OCI-LY3 (cell line): ENCODE measurements around the gene FAM50A.
A peak's percentile ranks its signal among the peaks of the same experiment; 100 is the strongest.

Source experiments
- H2AFZ ChIP-seq: fragments of 200-600, 300-600 bp; shearing (Covaris generic); 2 replicates; pipeline ENCODE4 v1.6.0; 2014; ENCODE audit warnings: antibody characterized with exemption, low read depth, low read length
- H3K27ac ChIP-seq: fragments of 200-600, 300-600 bp; sonication (generic); 2 replicates; pipeline ENCODE4 v1.5.1; 2014; ENCODE audit warnings: mild to moderate bottlenecking, low read length, moderate library complexity, mixed read lengths
- H3K27me3 ChIP-seq: fragments of 200-600, 300-600 bp; sonication (generic); 2 replicates; pipeline ENCODE4 v1.6.1; 2014; ENCODE audit warnings: low read depth, low read length, mixed read lengths
- H3K36me3 ChIP-seq: fragments of 200-600, 300-600 bp; sonication (generic); replicated peaks from 2 replicates; pipeline ENCODE3; 2014; ENCODE audit warnings: low read depth, low read length, mixed read lengths
- H3K4me1 ChIP-seq: fragments of 300-600, 200-600 bp; sonication (generic); 2 replicates; pipeline ENCODE4 v1.6.1; 2014; ENCODE audit warnings: low read length, mixed read lengths
- H3K4me2 ChIP-seq: fragments of 200-600, 300-600 bp; sonication (generic); 2 replicates; pipeline ENCODE4 v1.6.1; 2014; ENCODE audit warnings: low read length, mixed read lengths
- H3K4me3 ChIP-seq: fragments of 300-600, 200-600 bp; sonication (generic); 2 replicates; pipeline ENCODE4 v1.5.1; 2014; ENCODE audit warnings: antibody characterized with exemption, mild to moderate bottlenecking, low read length, moderate library complexity
- H3K79me2 ChIP-seq: fragments of 300-600, 200-600 bp; shearing (Covaris generic); 2 replicates; pipeline ENCODE4 v1.6.1; 2014; ENCODE audit warnings: mild to moderate bottlenecking, low read length, mixed read lengths
- H3K9ac ChIP-seq: fragments of 300-600, 200-600 bp; shearing (Covaris generic); 2 replicates; pipeline ENCODE4 v1.6.0; 2014; ENCODE audit warnings: mild to moderate bottlenecking, low read length, moderate library complexity
- H3K9me3 ChIP-seq: fragments of 200-600, 300-600 bp; shearing (Covaris generic); 2 replicates; pipeline ENCODE4 v1.6.1; 2014; ENCODE audit warnings: low read length, mixed read lengths; ENCODE audit not compliant: insufficient read depth
- H4K20me1 ChIP-seq: fragments of 200-600, 300-600 bp; sonication (generic); 2 replicates; pipeline ENCODE4 v1.6.1; 2016; ENCODE audit warnings: low read length, mixed read lengths; ENCODE audit not compliant: insufficient read depth
- EZH2phosphoT487 ChIP-seq: fragments of 200-600 bp; shearing (Covaris generic); IDR thresholded peaks from 2 replicates; pipeline ENCODE4 v1.6.1; 2018; ENCODE audit warnings: antibody characterized with exemption, mixed run types, low read depth
- TF ChIP-seq, protein P1 (sequence below): fragments of 200-600, 300-600 bp; sonication (generic); IDR thresholded peaks from 2 replicates; pipeline ENCODE4 v1.5.1; 2014; ENCODE audit warnings: antibody characterized with exemption, low read length, low read depth

FAM50A gene

DNA sequence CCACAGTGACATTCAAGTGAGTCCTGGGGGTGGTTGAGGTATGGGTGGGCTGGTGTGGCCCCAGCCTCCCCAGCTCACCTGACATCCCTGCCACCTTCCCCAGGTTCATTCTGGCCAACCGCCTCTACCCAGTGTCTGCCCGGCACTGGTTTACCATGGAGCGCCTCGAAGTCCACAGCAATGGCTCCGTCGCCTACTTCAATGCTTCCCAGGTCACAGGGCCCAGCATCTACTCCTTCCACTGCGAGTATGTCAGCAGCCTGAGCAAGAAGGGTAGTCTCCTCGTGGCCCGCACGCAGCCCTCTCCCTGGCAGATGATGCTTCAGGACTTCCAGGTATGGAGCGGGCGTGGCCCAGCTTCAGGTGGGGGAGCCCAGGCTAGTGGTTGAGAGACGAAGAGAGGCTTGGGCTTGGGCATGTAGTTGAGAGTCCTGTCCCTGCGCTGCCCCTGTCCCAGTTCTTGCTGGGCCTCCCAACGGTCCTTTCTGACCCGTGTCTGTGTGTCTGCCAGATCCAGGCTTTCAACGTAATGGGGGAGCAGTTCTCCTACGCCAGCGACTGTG, 8.7 kb upstream of the FAM50A start:
- Histone ChIP-seq H3K79me2 (peaks cover 24% of the 10 kb centered on the region), H2AFZ (no peak overlapping the region), H3K9me3 (no peaks in the 10 kb centered on the region), H3K4me1 (peaks cover 9% of the 10 kb centered on the region), H3K4me2 (no peak overlapping the region), H3K27me3 (no peaks in the 10 kb centered on the region), H3K9ac (no peak overlapping the region), H3K27ac (no peak overlapping the region), H4K20me1 (no peaks in the 10 kb centered on the region), H3K4me3 (no peak overlapping the region), H3K36me3 (peaks cover 12% of the 10 kb centered on the region)
- TF ChIP-seq EZH2phosphoT487, result no peak
- TF ChIP-seq, protein P1, sequence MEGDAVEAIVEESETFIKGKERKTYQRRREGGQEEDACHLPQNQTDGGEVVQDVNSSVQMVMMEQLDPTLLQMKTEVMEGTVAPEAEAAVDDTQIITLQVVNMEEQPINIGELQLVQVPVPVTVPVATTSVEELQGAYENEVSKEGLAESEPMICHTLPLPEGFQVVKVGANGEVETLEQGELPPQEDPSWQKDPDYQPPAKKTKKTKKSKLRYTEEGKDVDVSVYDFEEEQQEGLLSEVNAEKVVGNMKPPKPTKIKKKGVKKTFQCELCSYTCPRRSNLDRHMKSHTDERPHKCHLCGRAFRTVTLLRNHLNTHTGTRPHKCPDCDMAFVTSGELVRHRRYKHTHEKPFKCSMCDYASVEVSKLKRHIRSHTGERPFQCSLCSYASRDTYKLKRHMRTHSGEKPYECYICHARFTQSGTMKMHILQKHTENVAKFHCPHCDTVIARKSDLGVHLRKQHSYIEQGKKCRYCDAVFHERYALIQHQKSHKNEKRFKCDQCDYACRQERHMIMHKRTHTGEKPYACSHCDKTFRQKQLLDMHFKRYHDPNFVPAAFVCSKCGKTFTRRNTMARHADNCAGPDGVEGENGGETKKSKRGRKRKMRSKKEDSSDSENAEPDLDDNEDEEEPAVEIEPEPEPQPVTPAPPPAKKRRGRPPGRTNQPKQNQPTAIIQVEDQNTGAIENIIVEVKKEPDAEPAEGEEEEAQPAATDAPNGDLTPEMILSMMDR, result no peak

DNA sequence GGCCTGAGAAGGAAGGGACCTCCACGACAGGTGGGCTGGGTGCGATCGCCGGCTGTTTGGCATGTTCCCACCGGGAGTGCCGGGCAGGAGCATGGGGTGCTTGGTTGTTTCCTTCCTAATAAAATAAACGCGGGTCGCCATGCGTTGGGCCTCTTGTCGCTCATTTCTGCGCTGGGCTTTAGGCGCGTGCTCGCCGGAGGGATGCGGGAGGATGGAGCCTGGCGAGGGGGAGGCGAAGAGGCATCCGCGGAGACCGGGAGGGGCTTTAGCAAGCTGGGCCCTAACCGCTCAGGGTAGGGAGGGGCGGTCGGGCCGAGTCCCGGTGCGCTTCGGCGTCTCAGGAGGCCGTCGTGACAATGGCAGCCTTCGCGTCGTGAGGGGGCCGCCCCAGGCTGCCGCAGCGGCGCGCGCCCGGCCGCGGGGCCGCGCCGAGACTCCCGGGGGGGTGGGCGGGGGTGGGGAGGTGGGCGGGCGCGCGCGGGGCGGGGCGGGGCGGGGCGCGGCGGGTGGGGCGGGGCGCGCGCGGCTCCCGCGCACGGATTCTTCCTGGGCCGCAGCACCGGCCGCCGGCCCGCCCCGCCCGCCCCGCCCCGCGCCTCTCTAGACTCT, 7.5 kb upstream of the FAM50A start:
- Histone ChIP-seq H3K36me3 (peaks cover 12% of the 10 kb centered on the region), H3K27ac (peak overlapping the region; percentile 55), H2AFZ (no peak overlapping the region), H3K9ac (peak overlapping the region; percentile 75), H3K4me3 (peak overlapping the region; percentile 93), H3K4me1 (peaks cover 9% of the 10 kb centered on the region), H3K27me3 (no peaks in the 10 kb centered on the region), H4K20me1 (no peaks in the 10 kb centered on the region), H3K9me3 (no peaks in the 10 kb centered on the region), H3K79me2 (peaks cover 21% of the 10 kb centered on the region), H3K4me2 (peak overlapping the region; percentile 53)
- TF ChIP-seq EZH2phosphoT487, result no peak
- TF ChIP-seq, protein P1, result no peak

DNA sequence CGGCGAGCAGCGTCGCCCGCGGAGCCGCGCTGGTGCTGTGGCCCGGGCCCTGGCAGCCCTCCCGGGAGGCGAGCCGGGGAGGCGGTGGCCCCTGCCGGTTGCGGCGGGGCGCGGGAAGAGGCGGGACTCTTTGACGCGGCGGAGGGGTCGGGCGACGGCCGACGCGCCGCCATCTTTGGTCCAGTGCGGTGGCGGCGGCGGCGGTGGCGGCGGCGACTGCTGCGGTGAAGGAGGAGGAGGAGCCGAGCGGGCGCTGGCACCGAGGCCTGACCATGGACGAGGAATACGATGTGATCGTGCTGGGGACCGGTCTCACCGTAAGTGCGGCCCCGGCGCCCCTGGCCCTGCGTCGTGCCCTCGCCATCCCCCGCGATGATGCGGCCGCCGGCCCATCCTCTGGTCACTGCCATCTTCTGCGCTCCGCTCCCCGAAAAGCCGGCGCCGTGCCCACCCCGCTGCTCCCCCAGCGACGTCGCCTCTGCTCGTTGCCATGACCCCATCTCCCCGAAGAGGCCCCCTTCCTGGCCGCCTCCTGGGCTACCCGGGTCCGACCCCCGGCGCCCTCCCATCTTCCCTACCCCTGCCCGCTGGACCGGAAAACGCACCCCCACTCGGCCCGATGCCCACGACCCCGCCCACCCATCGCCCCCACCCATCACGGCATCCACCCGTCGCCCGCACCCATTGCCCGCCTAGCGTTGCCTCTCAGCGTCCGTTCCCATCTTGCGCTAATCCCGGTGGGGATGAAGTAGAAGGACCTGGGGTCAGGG, 6.8 kb upstream of the FAM50A start, which contains the start of gene GDI1:
Gene GDI1, plus strand, starts transcription at position 172 of the 770 bp plus-strand sequence. Its CDS starts 101 bp downstream, at position 273.
- H3K9me3 ChIP-seq, result no peaks in the 10 kb centered on the region

More for the DNA sequence above, 6.8 kb upstream of the FAM50A start, which contains the start of gene GDI1:
- H3K27ac ChIP-seq, result peak within 1 kb of the TSS; percentile 55
- H3K4me2 ChIP-seq, result peak within 1 kb of the TSS; percentile 92
- H3K27me3 ChIP-seq, result no peaks in the 10 kb centered on the region
- no peaks in the 10 kb centered on the region for H4K20me1 ChIP-seq
- H3K4me3 ChIP-seq, result peak within 1 kb of the TSS; percentile 93
- H3K9ac ChIP-seq, result peak within 1 kb of the TSS; percentile 75
- TF ChIP-seq EZH2phosphoT487, result no peak
- TF ChIP-seq, protein P1, result no peak
- H3K4me1 ChIP-seq, result peaks cover 9% of the 10 kb centered on the region
- H3K79me2 ChIP-seq, result peaks cover 21% of the 10 kb centered on the region
- no peak within 1 kb of the TSS for H2AFZ ChIP-seq
- peaks cover 12% of the 10 kb centered on the region for H3K36me3 ChIP-seq
